NCI-H146 treated with DMSO at 0.1 percent for 48 hours (cell line): ENCODE measurements around the gene SREK1.

Experiments used
- DNase-seq: peaks from one replicate; lab custom pipeline; 2025; ENCODE audit not compliant: unreplicated experiment; lab: John Stamatoyannopoulos, UW

Gene SREK1

DNA sequence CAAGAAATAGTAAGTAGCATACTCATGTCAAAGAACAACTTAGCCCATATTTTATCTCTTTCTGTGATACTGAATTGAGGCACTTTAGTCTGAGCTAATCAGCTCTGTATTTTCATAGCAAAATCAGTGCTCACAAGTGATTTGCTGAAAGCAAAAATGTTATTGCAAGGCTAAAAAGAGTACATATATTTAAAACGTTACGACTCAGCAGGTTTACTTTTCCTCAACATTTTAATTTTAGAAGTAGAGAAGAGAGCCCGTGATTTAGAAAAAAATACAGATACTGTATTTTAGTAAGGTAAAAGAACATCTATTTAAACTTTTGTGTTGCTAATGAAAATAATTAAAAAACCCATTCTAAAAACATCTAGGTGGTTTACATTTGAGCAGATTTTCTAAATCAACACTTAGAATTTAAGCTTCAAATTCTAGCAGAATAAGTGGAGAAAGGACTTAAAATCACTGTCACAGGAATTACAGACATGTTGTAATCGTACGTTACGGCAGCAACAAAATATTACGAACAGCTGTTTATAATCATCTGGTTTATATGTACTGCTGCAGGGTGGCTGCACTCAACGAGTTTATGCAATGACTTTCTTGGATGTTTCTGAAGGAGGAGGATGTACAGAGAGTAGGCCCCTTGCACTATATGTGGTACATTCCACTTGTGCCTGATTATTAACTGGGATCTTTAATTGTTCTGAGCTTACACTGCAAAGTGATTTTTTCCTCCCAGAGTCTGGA lies 20.1 kb downstream of the SREK1 start:
- DNase-seq = no peak

DNA sequence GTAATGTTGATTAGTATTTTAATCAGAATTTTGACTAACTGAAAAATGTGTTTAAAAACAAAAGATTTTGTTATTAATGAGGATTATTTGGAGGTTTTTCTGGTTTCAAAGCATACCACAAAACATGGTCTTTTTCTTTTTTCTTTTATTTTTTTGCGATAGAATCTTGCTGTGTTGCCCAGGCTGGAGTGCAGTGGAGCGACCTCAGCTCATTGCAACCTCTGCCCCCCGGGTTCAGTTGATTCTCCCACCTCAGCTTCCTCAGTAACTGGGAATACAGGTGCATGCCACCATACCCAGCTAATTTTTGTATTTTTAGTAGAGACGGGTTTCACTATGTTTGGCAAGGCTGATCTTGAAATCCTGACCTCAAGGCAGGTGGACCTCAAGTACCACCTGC lies 24.1 kb downstream of the SREK1 start:
- DNase-seq = no peak

DNA sequence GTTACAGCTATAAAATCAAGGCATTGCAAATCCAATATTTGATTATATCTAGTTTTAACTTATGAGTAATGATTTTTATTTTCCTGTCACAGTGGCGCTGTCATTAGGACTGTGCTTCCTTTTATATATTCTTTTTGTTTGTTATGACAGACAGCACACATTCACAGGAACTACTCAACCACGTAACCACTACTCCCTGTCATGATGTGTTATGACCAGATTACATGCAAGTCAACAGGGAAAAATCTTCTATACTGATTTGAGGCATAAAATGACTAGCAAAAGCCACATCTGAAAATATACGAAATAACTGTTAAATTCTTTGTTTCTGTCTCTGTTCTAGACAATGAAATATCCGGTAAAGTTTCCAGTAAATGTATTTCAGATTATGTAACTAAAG lies 25.4 kb downstream of the SREK1 start:
- no peak for DNase-seq

DNA sequence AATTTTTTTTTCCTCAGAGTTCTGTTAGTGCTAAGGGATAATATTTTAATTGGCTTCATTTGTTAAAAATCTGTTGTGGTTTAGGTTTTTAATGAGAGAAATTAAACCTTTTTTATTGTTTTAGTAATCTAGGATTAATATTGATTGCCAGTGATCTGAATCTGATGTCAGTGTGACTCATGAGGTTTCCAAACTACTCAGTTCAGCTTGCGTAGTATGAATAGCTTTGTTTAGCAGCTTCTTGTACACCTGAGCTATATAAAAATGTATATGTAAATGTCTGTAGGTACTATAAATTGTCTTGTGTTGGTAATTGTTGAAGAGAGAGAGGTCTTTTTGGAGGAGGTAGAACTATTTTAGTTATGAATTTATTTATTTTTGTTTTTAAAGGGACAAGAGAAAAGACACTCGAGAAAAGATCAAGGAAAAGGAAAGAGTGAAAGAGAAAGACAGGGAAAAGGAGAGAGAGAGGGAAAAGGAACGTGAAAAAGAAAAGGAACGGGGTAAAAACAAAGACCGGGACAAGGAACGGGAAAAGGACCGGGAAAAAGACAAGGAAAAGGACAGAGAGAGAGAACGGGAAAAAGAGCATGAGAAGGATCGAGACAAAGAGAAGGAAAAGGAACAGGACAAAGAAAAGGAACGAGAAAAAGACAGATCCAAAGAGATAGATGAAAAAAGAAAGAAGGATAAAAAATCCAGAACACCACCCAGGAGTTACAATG lies 26.3 kb downstream of the SREK1 start:
- DNase-seq = no peak

DNA sequence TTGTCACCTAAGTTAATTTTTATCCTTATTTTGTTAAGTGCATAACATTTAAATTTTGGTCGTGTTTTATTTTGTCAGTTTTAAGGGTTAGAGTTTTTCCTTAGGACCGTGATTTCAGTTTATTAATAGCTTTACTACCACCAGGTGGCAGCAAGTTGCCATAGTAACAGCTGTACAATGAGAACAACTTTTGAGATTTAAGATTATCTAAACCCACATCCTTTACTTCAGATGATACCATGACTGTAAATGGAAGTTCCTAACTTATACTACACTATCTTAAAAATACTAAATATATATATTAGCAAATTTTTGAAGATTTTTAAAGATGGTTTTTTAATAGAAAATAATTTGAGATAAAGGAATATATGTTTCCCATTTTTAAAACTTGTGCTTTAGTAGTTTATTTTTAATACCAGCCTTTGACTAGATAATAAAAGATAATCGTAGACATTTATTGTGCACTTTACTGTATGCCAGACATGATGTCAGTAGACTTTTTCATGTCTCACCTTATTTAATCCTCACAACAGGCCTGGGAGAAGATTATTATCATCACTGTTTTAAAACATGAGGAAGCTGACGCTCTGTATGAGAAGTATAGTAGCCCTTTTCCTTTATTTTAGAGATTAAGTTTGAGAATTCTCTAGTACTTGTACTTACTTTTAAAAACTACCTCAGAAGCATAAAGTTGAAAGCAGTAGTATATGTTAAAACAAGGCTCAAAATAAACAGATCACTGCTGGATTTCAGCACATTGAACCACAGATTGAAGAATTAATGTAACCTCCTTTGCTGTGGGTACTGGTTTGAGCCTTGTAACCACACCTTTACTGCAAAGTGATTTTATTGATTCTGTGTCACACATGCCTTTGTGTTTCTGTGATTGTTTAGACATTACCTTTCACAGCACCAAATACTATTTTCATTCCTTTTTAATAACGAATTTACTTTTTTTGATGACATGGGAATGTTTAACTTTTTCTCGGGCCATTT lies 27.5 kb downstream of the SREK1 start:
- DNase-seq = peak; percentile 11

DNA sequence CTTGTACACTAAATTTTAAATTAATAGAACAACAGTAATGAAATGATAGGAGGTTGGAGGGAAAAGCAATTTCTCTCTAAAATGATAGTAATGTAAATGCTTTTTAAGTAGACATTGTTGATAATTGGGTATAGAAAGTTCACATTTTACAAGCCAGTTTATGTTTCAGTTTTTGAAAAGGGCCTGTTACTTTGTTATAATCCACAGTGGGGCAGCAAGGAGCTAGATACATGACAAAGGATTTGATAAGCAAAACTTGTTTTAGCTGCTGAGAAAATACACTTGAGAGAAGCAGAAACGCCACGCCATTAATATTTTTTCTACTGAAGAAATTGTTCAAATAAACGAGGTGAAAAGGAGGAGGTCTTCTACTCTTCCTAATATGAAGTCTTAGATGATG lies 30.2 kb downstream of the SREK1 start:
- no peak for DNase-seq

DNA sequence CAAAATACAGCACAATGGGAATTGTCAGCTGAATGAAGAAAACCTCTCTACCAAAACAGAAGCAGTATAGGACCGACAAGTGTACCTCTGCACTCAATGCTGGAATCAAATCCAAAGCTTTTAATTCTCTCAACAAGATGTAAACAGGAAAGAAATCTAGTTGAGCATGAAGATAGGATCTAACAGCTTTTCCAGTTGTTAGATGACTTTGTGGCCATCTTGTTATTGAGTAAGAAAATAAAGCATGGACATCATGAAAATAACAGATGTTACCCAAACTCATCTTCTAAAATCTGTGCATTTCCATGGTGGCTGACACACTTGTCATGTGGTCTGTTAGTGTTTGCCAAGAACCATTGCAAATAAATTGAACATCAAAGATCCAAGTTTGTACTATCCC lies 34.7 kb downstream of the SREK1 start:
- DNase-seq = no peak

DNA sequence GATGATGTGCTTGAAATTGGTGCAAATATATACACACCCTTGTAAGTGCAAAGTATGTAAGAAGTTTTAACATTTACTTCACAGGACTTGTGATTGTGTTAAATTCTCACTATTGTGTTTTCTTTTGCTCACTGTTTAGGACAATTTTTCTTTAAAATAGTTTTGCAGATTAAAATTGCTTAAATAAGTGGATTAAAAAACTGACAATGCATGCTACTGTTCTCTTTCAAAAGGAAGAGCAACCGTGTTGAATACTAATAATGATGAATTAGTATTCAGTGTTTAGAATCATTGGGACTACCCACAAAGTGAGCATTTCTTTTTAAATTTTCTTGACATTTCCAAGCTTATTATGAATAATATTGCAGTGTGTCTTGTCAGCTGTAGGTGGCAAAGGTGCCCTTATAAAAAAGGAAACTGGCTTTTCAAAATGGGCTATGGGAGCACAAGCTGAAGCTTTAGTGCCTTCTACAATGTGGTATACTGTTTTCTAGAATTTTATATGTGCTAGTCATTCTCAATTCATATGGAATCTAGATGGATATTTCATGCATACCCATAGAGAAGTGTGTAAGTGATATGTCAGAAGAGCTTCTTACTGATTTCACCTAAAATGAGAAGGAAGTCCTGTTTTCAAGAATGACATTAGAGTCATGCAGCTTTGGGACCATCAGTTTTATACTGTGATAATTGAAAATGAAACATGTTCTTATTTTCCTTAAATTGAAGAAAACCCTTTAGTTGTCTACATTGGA lies 35.4 kb downstream of the SREK1 start:
- DNase-seq = no peak

DNA sequence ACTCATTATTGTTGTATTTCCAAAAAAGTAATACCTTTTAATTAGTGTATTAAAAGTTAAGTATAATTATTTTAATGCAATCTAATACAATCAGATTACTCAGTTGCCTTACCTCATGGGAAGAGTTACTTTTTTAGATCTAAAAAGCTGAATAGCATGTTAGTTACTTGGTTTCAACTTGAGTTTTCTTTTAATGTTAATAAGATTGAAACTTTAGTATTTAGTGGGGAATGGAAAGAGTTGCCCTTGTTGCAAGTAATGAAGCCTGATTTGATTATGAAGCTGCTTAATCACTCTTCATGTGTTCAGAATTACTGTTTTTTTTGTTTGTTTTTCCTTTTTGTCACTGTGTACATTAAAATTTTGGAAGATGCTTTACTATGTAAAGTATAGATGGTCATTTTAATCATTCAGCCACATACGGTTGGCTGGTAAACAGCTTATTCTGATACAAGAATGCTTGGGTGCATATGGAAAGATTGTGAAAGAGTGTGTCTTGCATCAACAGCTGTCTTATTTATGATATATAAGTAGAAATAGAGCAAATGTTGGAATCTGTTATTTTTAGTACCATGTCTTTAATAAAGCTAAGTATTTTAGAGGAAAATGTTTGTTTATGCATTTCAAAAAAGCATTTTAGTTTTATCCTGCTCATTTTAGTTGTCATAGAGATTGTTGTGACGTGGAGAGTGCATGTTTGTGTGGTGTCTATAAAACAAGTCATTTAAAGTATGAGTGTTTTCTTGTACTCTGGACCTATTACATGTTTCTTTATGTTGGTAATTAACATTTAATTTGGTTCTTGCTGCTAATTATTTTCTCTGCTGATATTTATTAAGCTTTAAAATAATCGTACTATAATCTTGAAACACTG lies 36.4 kb downstream of the SREK1 start:
- no peak for DNase-seq

DNA sequence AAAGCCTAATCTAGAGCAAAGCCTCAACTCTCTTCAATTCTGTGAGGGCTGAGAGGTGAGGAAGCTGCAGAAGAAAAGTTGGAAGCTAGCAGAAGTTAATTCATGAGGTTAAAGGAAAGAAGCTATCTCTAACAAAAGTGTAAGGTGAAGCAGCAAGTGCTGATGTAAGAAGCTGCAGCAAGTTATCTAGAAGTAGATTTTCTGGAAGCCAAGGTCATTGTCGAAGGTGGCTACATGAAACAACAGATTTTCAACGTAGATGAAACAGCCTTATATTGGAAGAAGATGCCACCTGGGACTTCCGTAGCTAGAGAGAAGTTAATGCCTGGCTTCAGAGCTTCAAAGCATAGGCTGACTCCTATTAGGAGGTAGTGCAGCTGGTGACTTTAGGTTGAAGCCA lies 42.0 kb downstream of the SREK1 start:
- DNase-seq = no peak

DNA sequence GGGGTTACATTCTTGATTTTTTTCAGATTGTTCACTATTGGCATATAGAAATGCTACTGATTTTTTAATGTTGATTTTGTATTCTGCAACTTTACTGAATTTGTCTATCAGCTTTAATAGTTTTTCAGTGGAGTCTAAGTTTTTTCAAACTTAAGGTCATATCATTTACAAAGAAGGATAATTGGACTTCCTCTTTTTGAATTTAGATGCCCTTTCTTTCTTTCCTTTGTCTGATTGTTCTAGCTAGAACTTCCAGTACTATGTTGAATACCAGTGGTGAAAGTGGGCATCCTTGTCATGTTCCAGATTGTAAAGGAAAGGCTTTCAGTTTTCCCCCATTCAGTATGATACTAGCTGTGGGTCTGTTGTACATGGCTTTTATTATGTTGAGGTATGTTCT lies 49.3 kb downstream of the SREK1 start:
- no peak for DNase-seq

DNA sequence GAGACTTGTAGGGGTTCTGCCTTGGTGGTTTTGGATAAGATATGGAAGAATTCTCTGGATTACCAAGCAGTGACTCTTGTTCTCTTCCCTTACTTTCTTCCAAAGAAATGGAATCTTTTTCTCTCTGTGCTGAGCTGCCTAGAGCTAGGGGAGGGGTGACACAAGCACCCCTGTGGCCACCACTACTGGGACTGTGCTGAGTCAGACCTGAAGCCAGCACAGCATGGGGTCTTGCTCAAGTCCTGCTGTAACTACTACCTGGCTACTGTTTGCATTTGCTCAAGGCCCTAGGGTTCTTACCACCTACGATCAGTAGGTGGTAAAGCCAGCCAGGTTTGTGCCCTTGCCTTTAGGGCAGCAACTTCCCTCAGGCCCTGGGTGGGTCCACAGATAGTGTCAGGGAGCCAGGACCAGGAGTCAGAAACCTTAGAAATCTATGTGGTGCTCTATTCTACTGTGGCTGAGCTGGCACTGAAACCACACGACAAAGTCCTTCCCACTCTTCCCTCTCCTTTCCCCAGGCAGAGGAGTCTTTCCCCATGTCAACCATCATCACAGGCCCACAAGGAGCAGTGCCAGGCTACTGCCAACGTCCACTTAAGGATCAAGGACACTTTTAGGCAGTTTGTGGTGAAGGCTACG lies 53.8 kb downstream of the SREK1 start:
- DNase-seq = peak; percentile 5

DNA sequence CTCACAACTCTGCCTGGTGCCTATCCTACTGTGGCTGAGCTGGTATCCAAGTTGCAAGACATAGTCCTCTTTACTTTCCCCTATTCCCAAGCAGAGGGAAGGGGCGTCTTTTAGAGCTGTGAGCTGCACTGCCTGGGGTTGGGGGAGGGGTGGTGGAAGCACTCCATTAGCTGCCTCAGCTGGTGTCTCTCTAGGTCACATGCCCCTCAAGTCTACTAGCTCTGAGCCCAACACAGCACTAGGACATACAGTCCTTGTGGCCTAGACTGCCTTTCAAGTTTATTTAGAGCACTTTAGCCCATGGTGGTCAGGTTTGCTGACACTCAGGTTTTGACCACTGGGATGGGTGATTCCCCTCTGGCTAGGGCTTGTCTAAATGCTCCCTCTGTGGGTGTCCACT lies 54.7 kb downstream of the SREK1 start:
- no peak for DNase-seq

DNA sequence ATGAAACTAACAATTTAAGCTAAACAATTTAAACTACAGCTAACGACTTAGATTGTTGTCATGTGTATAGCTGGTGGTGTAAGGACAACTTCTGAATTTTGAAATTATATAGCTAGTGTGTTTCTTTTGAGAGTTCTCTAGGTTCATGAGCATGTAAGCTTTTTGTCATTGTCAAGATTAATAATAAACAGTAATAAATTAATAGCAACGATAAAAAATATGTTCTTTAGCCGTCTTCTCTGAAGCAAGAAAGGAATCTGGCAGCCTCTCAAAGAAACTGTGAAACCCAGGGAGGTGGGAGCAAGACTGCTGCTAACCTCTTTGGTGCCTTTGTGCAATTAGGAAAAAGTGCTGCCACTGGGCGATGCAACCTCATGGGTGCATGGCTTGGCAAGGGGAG lies 59.4 kb downstream of the SREK1 start:
- no peak for DNase-seq

DNA sequence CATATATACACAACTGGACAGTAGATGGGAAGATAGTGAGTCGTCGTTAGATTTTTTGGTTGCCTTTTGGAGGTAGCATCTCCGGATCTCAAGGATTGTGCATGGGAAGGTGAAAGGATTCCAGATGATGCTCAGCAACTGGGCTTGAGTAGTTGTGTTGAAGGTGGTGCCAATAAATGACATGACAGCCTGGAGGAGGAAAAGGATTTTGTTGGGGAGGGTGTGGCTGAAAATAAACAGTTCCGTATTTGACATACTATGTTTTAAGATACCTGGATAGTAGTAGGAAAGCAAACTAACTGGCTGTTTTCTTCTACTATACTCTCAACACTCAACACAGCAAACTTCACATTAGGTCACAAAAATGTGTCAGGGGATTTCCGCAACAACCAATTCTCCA lies 62.4 kb downstream of the SREK1 start:
- DNase-seq = no peak

DNA sequence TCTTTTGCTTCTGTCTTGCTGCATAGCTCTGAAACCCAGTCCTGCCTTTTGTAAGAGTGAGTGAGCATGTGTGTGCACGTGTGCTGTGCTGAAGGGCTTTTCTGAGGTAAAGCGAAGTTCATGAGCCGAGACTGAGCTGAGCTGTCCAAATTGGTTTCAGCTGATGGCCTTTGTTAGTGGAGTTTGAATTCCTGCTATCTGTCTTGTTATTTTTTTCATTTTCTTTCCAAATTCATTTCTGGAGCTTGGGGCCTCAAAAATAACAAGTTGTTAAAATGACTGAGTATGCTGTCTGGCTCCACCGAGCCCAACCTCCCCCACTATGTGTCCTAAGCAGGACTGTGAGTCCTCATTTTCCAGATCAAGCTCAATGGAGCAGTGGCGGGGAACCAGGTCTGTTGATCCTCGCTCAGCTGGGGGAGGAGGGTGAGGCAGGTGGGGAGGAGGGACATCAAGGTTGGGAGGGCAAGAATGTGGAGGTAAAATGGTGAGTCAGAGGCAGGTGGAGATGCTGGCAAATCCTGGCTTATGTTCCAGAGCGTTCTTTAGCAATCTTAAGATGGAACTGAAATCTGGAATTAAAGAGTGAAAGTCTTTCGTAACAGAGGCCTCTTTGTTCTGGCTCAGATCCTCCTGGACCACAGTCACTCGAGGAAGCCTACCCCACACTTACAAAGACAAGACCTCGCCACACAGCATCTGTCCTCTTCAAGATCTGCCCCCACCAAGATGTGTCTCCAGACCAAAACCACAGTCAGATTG lies 63.9 kb downstream of the SREK1 start:
- no peak for DNase-seq

DNA sequence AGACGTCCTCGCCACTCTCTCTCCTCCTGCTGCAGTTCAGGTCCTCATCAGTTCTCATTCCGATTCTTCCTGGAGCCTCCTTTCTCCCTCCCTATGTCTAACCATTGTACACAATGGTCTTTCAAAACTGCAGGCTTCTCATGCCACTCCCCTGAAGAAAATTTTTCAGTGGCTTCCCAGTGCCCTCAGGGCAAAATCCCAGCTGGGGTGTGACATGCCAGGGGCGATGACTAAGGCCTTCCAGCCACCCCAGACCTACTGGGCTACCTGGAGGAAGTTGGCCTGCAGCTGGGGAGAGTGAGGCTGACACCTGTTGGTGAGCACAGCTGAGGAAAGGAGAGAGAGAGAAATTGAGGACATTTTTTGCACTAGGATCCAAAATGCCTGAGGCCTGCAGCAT lies 65.2 kb downstream of the SREK1 start:
- peak; percentile 33 for DNase-seq

DNA sequence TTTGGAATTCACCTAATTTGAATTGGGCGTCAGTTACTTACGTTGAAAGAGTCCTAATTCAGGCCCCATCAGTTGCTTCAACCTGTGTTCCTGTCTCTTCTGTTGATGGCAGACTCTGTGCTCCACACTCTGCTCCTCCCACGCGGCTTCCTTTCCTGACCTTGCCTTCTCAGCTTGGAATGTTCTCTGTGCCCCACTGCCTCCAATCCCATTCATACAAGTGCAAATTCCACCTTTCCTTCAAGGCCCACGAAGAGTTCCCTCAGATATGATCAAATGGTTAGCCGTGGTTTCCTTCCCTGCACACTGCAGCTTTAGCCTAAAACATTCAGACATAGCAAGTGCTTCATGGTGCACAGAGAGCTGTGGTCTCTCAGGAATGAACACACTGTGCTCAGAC lies 65.7 kb downstream of the SREK1 start:
- no peak for DNase-seq

DNA sequence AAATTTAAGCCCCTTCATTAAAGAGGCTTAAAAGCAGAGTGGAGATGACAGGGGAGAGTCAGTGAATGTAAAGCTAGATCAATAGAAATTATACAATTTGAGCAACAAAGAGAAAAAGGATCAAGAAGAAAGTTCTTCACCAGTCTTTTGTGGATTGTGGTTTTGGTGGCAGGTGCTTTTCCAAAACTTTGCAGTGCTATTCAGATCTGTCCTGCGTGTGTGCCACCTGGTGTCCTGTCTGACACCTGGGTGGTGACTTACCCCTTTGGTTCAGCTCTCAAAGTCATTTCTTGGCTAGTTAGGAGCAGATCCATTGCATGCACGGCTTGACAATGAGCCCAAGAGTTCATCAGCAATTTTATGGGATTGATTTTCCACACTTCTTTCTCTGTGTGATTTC lies 69.4 kb downstream of the SREK1 start:
- no peak for DNase-seq
